ENCODE measurements around the gene MYL5.

GRCh38 chr4:632196-632790 lies 42.0 kb upstream of the MYL5 start:
- TF ChIP-seq, protein P1, sequence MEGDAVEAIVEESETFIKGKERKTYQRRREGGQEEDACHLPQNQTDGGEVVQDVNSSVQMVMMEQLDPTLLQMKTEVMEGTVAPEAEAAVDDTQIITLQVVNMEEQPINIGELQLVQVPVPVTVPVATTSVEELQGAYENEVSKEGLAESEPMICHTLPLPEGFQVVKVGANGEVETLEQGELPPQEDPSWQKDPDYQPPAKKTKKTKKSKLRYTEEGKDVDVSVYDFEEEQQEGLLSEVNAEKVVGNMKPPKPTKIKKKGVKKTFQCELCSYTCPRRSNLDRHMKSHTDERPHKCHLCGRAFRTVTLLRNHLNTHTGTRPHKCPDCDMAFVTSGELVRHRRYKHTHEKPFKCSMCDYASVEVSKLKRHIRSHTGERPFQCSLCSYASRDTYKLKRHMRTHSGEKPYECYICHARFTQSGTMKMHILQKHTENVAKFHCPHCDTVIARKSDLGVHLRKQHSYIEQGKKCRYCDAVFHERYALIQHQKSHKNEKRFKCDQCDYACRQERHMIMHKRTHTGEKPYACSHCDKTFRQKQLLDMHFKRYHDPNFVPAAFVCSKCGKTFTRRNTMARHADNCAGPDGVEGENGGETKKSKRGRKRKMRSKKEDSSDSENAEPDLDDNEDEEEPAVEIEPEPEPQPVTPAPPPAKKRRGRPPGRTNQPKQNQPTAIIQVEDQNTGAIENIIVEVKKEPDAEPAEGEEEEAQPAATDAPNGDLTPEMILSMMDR (IDR thresholded peaks at IDR 0.05), result no peak
- no peak for TF ChIP-seq POLR2A (IDR thresholded peaks at IDR 0.05)
- no peak for TF ChIP-seq POLR2AphosphoS5 (IDR thresholded peaks at IDR 0.05)
- TF ChIP-seq EP300 (IDR thresholded peaks at IDR 0.05), result no peak
